RWPE1 (cell line): Measurements from ENCODE around the gene RAC3.

ENCODE experiments used
- CTCF ChIA-PET: fragments of 350-600 bp; sonication (Branson Sonifier 250); formaldehyde crosslinking; extraction: SDS; loops from one replicate; lab custom pipeline; 2021; lab: Yijun Ruan, JAX
- POLR2A ChIA-PET: fragments of 400-600 bp; formaldehyde crosslinking; extraction: SDS; loops from one replicate; lab custom pipeline; 2020; ENCODE audit warnings: antibody characterized with exemption; ENCODE audit not compliant: low non-redundant PET; lab: Yijun Ruan, JAX
- DNase-seq: peaks from one replicate; pipeline ENCODE4 v3.0.0; 2012; ENCODE audit warnings: low spot score
- H3K27ac ChIP-seq: fragments of 450-650 bp; 2 replicates; pipeline ENCODE4 v1.5.1; 2017
- CTCF ChIP-seq: fragments of 450-650 bp; conservative IDR thresholded peaks from 2 replicates; pipeline ENCODE4 v1.5.1; 2017; ENCODE audit warnings: low read depth, mild to moderate bottlenecking

RAC3 gene

GRCh38 chr17:81987161-81987770 lies 44.2 kb upstream of the RAC3 start:
- peak overlapping the region; percentile 100 for H3K27ac ChIP-seq
- POLR2A ChIA-PET = no interaction called here
- no peak for DNase-seq
- TF ChIP-seq CTCF = no peak
- CTCF ChIA-PET = interaction anchor here (0.7 kb wide), 1 partner anchor 29 kb away, joined by 3 read pairs; no protein-coding TSS in a partner anchor

- CTCF ChIA-PET = interaction anchor here (0.6 to 2.0 kb wide), 5 partner anchors 12 to 668 kb away, joined by 3 to 18 read pairs (median 3); no protein-coding TSS in a partner anchor
- POLR2A ChIA-PET = interaction anchor here (1.0 to 1.1 kb wide), 2 partner anchors 13 to 14 kb away, joined by 4 to 5 read pairs; partner anchors contain the start of gene ASPSCR1
- peak overlapping the region; percentile 100 for H3K27ac ChIP-seq
- DNase-seq = no peak
- TF ChIP-seq CTCF = no peak
Observed at GRCh38 chr17:81990836-81991683, 40.4 kb upstream of the RAC3 start.

- H3K27ac ChIP-seq = peak overlapping the region; percentile 100
- DNase-seq = peak; percentile 58
- CTCF ChIA-PET = interaction anchor here (0.6 to 2.0 kb wide), 7 partner anchors 11 to 669 kb away, joined by 3 to 18 read pairs (median 3); no protein-coding TSS in a partner anchor
Observed at GRCh38 chr17:81991684-81992305, 39.7 kb upstream of the RAC3 start.

GRCh38 chr17:81992306-81993102 lies 39.0 kb upstream of the RAC3 start:
- ChIA-PET POLR2A (interaction anchor here (1.0 to 1.1 kb wide), 2 partner anchors 11 to 16 kb away, joined by 4 to 5 read pairs; partner anchors contain the start of gene ASPSCR1), CTCF (interaction anchor here (0.7 to 1.3 kb wide), 4 partner anchors 10 to 34 kb away, joined by 3 to 6 read pairs (median 4); no protein-coding TSS in a partner anchor)
- no peak for DNase-seq
- H3K27ac ChIP-seq = peak overlapping the region; percentile 100
- TF ChIP-seq CTCF = no peak

More at GRCh38 chr17:81991684-81992305, 39.7 kb upstream of the RAC3 start:
- POLR2A ChIA-PET = interaction anchor here (1.0 to 1.1 kb wide), 2 partner anchors 12 to 15 kb away, joined by 4 to 5 read pairs; partner anchors contain the start of gene ASPSCR1
- no peak for TF ChIP-seq CTCF

GRCh38 chr17:81993729-81994592 lies 37.5 kb upstream of the RAC3 start:
- TF ChIP-seq CTCF = no peak
- POLR2A ChIA-PET = no interaction called here
- CTCF ChIA-PET = interaction anchor here (0.5 kb wide), 1 partner anchor 103 kb away, joined by 6 read pairs; no protein-coding TSS in a partner anchor
- DNase-seq = no peak
- peak overlapping the region; percentile 100 for H3K27ac ChIP-seq
